ENCODE results near the gene ANKFN1.

Gene ANKFN1

GRCh38 chr17:56152874-56153602 lies at the start of gene ANKFN1:
TSS of gene ANKFN1 (plus strand) at chr17:56153475. CDS start at chr17:56212668, 59,193 bp downstream.
- Mint-ChIP-seq H3K27ac (no peak within 1 kb of the TSS), H3K36me3 (ENCODE audit: low read depth) (no peaks in the 10 kb centered on the region), H3K4me1 (ENCODE audit: low read depth) (no peaks in the 10 kb centered on the region), H3K4me3 (no peak within 1 kb of the TSS), H3K27me3 (ENCODE audit: low read depth) (no peaks in the 10 kb centered on the region), H3K9me3 (no peaks in the 10 kb centered on the region)
- DNase-seq (ENCODE audit: low spot score), result no peak

GRCh38 chr17:56108811-56109284 lies 44.4 kb upstream of the ANKFN1 start:
- Mint-ChIP-seq H3K36me3 (ENCODE audit: low read depth) (no peaks in the 10 kb centered on the region), H3K27ac (no peak overlapping the region), H3K4me1 (ENCODE audit: low read depth) (no peaks in the 10 kb centered on the region), H3K9me3 (no peaks in the 10 kb centered on the region), H3K4me3 (no peak overlapping the region), H3K27me3 (ENCODE audit: low read depth) (peaks cover 5% of the 10 kb centered on the region)
- no peak for DNase-seq (ENCODE audit: low spot score)

- no peaks in the 10 kb centered on the region for H3K4me1 Mint-ChIP-seq (ENCODE audit: low read depth)
- no peak overlapping the region for H3K4me3 Mint-ChIP-seq
- no peaks in the 10 kb centered on the region for H3K9me3 Mint-ChIP-seq
- H3K36me3 Mint-ChIP-seq (ENCODE audit: low read depth), result no peaks in the 10 kb centered on the region
- H3K27me3 Mint-ChIP-seq (ENCODE audit: low read depth), result peaks cover 5% of the 10 kb centered on the region
- no peak for DNase-seq (ENCODE audit: low spot score)
- no peak overlapping the region for H3K27ac Mint-ChIP-seq
These were observed 43.4 kb upstream of the ANKFN1 start for GRCh38 chr17:56109836-56110235.

- H3K27me3 Mint-ChIP-seq (ENCODE audit: low read depth), result peaks cover 2% of the 10 kb centered on the region
- DNase-seq (ENCODE audit: low spot score), result no peak
- H3K27ac Mint-ChIP-seq, result no peak overlapping the region
- no peaks in the 10 kb centered on the region for H3K36me3 Mint-ChIP-seq (ENCODE audit: low read depth)
- H3K4me1 Mint-ChIP-seq (ENCODE audit: low read depth), result no peaks in the 10 kb centered on the region
- no peak overlapping the region for H3K4me3 Mint-ChIP-seq
- H3K9me3 Mint-ChIP-seq, result no peaks in the 10 kb centered on the region
These were observed 42.7 kb upstream of the ANKFN1 start for GRCh38 chr17:56110463-56111135.

GRCh38 chr17:56111706-56112485 lies 41.4 kb upstream of the ANKFN1 start:
- H3K4me3 Mint-ChIP-seq, result no peak overlapping the region
- peaks cover 2% of the 10 kb centered on the region for H3K27me3 Mint-ChIP-seq (ENCODE audit: low read depth)
- H3K4me1 Mint-ChIP-seq (ENCODE audit: low read depth), result no peaks in the 10 kb centered on the region

GRCh38 chr17:56113486-56113885 lies 39.8 kb upstream of the ANKFN1 start:
- Mint-ChIP-seq H3K27ac (no peak overlapping the region), H3K36me3 (ENCODE audit: low read depth) (no peaks in the 10 kb centered on the region), H3K27me3 (ENCODE audit: low read depth) (peaks cover 2% of the 10 kb centered on the region), H3K4me3 (no peak overlapping the region), H3K9me3 (no peaks in the 10 kb centered on the region), H3K4me1 (ENCODE audit: low read depth) (no peaks in the 10 kb centered on the region)
- no peak for DNase-seq (ENCODE audit: low spot score)

More at GRCh38 chr17:56111706-56112485, 41.4 kb upstream of the ANKFN1 start:
- no peak overlapping the region for H3K27ac Mint-ChIP-seq
- no peaks in the 10 kb centered on the region for H3K36me3 Mint-ChIP-seq (ENCODE audit: low read depth)
- no peak for DNase-seq (ENCODE audit: low spot score)
- no peaks in the 10 kb centered on the region for H3K9me3 Mint-ChIP-seq

- H3K27me3 Mint-ChIP-seq (ENCODE audit: low read depth), result peaks cover under 1% of the 10 kb centered on the region
- H3K4me3 Mint-ChIP-seq, result no peak overlapping the region
- H3K4me1 Mint-ChIP-seq (ENCODE audit: low read depth), result no peaks in the 10 kb centered on the region
- no peaks in the 10 kb centered on the region for H3K9me3 Mint-ChIP-seq
- DNase-seq (ENCODE audit: low spot score), result no peak
- no peaks in the 10 kb centered on the region for H3K36me3 Mint-ChIP-seq (ENCODE audit: low read depth)
- no peak overlapping the region for H3K27ac Mint-ChIP-seq
These were observed 38.8 kb upstream of the ANKFN1 start for GRCh38 chr17:56114469-56114868.

- H3K4me1 Mint-ChIP-seq (ENCODE audit: low read depth), result no peaks in the 10 kb centered on the region
- H3K9me3 Mint-ChIP-seq, result no peaks in the 10 kb centered on the region
- no peak overlapping the region for H3K4me3 Mint-ChIP-seq
- H3K27me3 Mint-ChIP-seq (ENCODE audit: low read depth), result no peaks in the 10 kb centered on the region
- no peak overlapping the region for H3K27ac Mint-ChIP-seq
- H3K36me3 Mint-ChIP-seq (ENCODE audit: low read depth), result no peaks in the 10 kb centered on the region
- DNase-seq (ENCODE audit: low spot score), result no peak
These were observed 34.1 kb upstream of the ANKFN1 start for GRCh38 chr17:56119191-56119590.

- Mint-ChIP-seq H3K27me3 (ENCODE audit: low read depth) (no peaks in the 10 kb centered on the region), H3K27ac (no peak overlapping the region), H3K36me3 (ENCODE audit: low read depth) (no peaks in the 10 kb centered on the region), H3K4me1 (ENCODE audit: low read depth) (no peaks in the 10 kb centered on the region), H3K4me3 (no peak overlapping the region), H3K9me3 (no peaks in the 10 kb centered on the region)
- no peak for DNase-seq (ENCODE audit: low spot score)
These were observed 33.3 kb upstream of the ANKFN1 start for GRCh38 chr17:56119936-56120335.

- no peak overlapping the region for H3K4me3 Mint-ChIP-seq
- H3K27me3 Mint-ChIP-seq (ENCODE audit: low read depth), result no peaks in the 10 kb centered on the region
- no peaks in the 10 kb centered on the region for H3K4me1 Mint-ChIP-seq (ENCODE audit: low read depth)
- no peaks in the 10 kb centered on the region for H3K36me3 Mint-ChIP-seq (ENCODE audit: low read depth)
- no peak overlapping the region for H3K27ac Mint-ChIP-seq
- H3K9me3 Mint-ChIP-seq, result no peaks in the 10 kb centered on the region
- DNase-seq (ENCODE audit: low spot score), result no peak
These were observed 31.9 kb upstream of the ANKFN1 start for GRCh38 chr17:56121191-56122051.

- Mint-ChIP-seq H3K4me1 (ENCODE audit: low read depth) (no peaks in the 10 kb centered on the region), H3K9me3 (no peaks in the 10 kb centered on the region), H3K4me3 (no peak overlapping the region), H3K27ac (no peak overlapping the region), H3K27me3 (ENCODE audit: low read depth) (peaks cover 4% of the 10 kb centered on the region), H3K36me3 (ENCODE audit: low read depth) (no peaks in the 10 kb centered on the region)
- DNase-seq (ENCODE audit: low spot score), result no peak
These were observed 27.1 kb upstream of the ANKFN1 start for GRCh38 chr17:56125830-56126819.

- H3K9me3 Mint-ChIP-seq, result no peaks in the 10 kb centered on the region
- H3K4me3 Mint-ChIP-seq, result no peak overlapping the region
- no peak overlapping the region for H3K27ac Mint-ChIP-seq
- no peaks in the 10 kb centered on the region for H3K36me3 Mint-ChIP-seq (ENCODE audit: low read depth)
- H3K27me3 Mint-ChIP-seq (ENCODE audit: low read depth), result peaks cover 4% of the 10 kb centered on the region
- DNase-seq (ENCODE audit: low spot score), result no peak
- H3K4me1 Mint-ChIP-seq (ENCODE audit: low read depth), result no peaks in the 10 kb centered on the region
These were observed 23.2 kb upstream of the ANKFN1 start for GRCh38 chr17:56130026-56130425.
